ENCODE results near the gene HECW1.

DNA sequence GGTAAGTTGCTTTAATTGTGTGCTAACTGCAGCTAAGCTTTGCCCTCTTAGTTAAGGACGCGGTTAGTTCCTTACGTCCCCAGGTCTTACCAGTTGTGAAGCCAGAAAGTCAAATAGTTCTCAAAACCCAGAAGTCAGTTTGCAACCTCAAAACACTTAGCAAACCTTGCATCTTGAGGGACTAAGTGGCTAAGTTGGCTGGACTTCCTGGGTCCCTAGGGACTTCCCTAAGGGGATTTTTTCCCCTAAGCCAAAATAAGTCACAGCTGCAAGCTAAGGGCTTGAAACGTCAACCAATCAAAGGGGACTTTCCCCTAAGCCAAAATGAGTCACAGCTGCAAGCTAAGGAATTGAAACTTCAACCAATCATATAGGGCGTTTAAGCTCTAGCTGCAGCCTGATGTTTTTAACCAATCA lies 36.2 kb upstream of the HECW1 start:
- TF ChIP-seq, protein P1, sequence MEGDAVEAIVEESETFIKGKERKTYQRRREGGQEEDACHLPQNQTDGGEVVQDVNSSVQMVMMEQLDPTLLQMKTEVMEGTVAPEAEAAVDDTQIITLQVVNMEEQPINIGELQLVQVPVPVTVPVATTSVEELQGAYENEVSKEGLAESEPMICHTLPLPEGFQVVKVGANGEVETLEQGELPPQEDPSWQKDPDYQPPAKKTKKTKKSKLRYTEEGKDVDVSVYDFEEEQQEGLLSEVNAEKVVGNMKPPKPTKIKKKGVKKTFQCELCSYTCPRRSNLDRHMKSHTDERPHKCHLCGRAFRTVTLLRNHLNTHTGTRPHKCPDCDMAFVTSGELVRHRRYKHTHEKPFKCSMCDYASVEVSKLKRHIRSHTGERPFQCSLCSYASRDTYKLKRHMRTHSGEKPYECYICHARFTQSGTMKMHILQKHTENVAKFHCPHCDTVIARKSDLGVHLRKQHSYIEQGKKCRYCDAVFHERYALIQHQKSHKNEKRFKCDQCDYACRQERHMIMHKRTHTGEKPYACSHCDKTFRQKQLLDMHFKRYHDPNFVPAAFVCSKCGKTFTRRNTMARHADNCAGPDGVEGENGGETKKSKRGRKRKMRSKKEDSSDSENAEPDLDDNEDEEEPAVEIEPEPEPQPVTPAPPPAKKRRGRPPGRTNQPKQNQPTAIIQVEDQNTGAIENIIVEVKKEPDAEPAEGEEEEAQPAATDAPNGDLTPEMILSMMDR (IDR thresholded peaks at IDR 0.05 in 4 of 5, conservative IDR thresholded peaks at IDR 0.05 in 1 of 5), result no peak
- no peak for TF ChIP-seq POLR2A (IDR thresholded peaks at IDR 0.05)
